ENCODE data around the gene HMGXB3.

DNA sequence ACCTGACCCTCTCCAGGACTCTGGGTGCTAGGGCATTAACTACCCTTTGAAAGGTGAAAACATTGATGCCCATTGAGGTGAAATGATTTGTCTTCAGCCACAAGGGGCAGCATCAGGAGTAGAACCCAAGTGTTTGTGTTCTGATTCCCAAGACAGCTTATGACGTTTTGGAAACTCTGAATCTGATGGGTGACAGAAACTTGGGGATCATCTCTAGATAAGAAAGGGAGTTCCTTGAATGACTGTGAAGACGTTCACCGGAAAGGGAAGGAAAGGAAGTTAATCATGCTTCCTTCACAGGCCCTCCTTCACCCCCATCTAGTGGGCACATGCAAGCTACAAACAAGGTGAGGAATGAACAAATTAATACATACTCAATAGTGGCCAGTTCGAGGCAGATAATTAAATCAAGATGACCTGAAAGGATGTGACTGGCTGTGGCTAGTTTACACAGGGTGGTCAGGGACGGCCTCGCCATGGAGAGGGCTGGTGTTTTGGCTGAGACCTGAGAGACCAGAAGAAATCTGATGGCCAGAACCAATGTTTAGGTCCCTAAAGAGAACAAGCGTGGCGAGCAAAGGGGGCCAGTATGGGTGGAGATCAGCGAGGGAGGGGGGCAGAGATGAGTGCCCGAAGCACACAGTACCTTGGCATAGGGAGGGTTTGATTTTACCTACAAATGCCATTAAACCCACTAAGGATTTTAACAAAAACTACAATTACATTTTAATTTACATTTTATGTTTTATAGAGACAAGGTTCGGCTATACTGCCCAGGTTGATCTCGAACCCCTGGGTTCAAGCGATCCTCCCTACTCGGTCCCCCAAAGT, 40.9 kb upstream of the HMGXB3 start:
- no peak for TF ChIP-seq ZNF274 (IDR thresholded peaks at IDR 0.05; ENCODE audit: low read depth, low read length)
- TF ChIP-seq YY1 (IDR thresholded peaks at IDR 0.05; ENCODE audit: insufficient read depth, insufficient read length), result no peak

Measured in NT2/D1 (cell line).